HepG2 (cell line): ENCODE data around the gene EPHA3. TPM values are rescaled to one million over a fixed set of nuclear protein-coding genes. Genes with fewer than 3 reads are reported as not detected.

Source experiments
- ATAC-seq: fragments of 200-7000 bp; cut with Tn5 transposase; 3 replicates; pipeline ENCODE4 v1.9.1; 2020; ENCODE audit warnings: mild to moderate bottlenecking, moderate library complexity
- BruUV-seq: library from RNA; stranded (reverse); fragments of 400-500 nt; replicated peaks from 2 replicates; lab custom pipeline; 2021; lab: Mats Ljungman, UMichigan
- CTCF ChIA-PET: fragments of 300-600 bp; formaldehyde crosslinking; extraction: SDS; loops from one replicate; lab custom pipeline; 2021; ENCODE audit warnings: low total read pairs, inconsistent platforms, low intra/inter-chr PET ratio; lab: Yijun Ruan, JAX
- POLR2A ChIA-PET: fragments of 350-600 bp; sonication (Branson Sonifier 250); formaldehyde crosslinking; loops from one replicate; lab custom pipeline; 2020; ENCODE audit warnings: antibody characterized with exemption, inconsistent platforms; lab: Yijun Ruan, JAX
- DNase-seq: peaks from one replicate; pipeline ENCODE4 v3.0.0-alpha.2; 2015; ENCODE audit warnings: low spot score
- FAIRE-seq: peaks from 3 replicates; lab custom pipeline; 2011; peaks lifted over from hg19 to GRCh38; lab: Jason Lieb, UNC
- H2AFZ ChIP-seq: one replicate; pipeline ENCODE4 v1.6.1; 2011; ENCODE audit warnings: low read length, inconsistent platforms
- H3K27ac ChIP-seq: fragments of 300-600 bp; 3 replicates; pipeline ENCODE4 v1.8.0; 2011; ENCODE audit warnings: mixed run types, mild to moderate bottlenecking, mixed read lengths, low read length, inconsistent platforms; ENCODE audit not compliant: insufficient read depth; ENCODE audit errors: extremely low read length
- H3K27me3 ChIP-seq, 2 experiments: fragments of 200-600 bp in 1 of 2; 2 replicates in 1 of 2; 3 replicates in 1 of 2; pipeline versions ENCODE4 v1.6.0 to v1.8.0; 2011; ENCODE audit warnings: low read length in 2 of 2, mild to moderate bottlenecking in 2 of 2, moderate library complexity in 2 of 2, inconsistent platforms in 1 of 2; ENCODE audit not compliant: insufficient read depth in 2 of 2, control insufficient read depth in 1 of 2
- H3K36me3 ChIP-seq, 2 experiments: fragments of 200-600 bp in 1 of 2; replicated peaks in 1 of 2; 2 replicates in 1 of 2; 3 replicates in 1 of 2; pipeline versions ENCODE4 v1.5.1 to v1.8.0; 2011; ENCODE audit warnings: low read length in 2 of 2, inconsistent platforms in 1 of 2; ENCODE audit not compliant: insufficient read depth in 2 of 2, control insufficient read depth in 1 of 2
- H3K4me1 ChIP-seq: 2 replicates; pipeline ENCODE4 v1.5.1; 2012; ENCODE audit warnings: low read length, inconsistent platforms; ENCODE audit not compliant: insufficient read depth
- H3K4me2 ChIP-seq: 2 replicates; pipeline ENCODE4 v1.6.0; 2011; ENCODE audit warnings: low read depth, low read length, inconsistent platforms
- H3K4me3 ChIP-seq, 3 experiments: fragments of 200-600 bp in 1 of 3; sonication (generic), shearing (Covaris generic) in 1 of 3; replicated peaks in 1 of 3; 2 replicates each; pipeline ENCODE4 v1.5.1; 2011 to 2016; ENCODE audit warnings: low read length in 3 of 3, inconsistent platforms in 2 of 3, low read depth in 2 of 3, mild to moderate bottlenecking in 2 of 3, control low read depth in 1 of 3, mixed read lengths in 1 of 3; ENCODE audit not compliant: insufficient read depth in 1 of 3
- H3K79me2 ChIP-seq: one replicate; pipeline ENCODE4 v1.6.1; 2011; ENCODE audit warnings: low read length, inconsistent platforms; ENCODE audit not compliant: insufficient read depth
- H3K9ac ChIP-seq: 2 replicates; pipeline ENCODE4 v1.6.0; 2011; ENCODE audit warnings: mild to moderate bottlenecking, low read depth, low read length, inconsistent platforms; ENCODE audit not compliant: insufficient read depth
- H3K9me3 ChIP-seq: 2 replicates; pipeline ENCODE4 v1.5.1; 2012; ENCODE audit warnings: mild to moderate bottlenecking, low read length
- H4K20me1 ChIP-seq: 2 replicates; pipeline ENCODE4 v1.6.0; 2011; ENCODE audit warnings: inconsistent platforms, mild to moderate bottlenecking, low read length, moderate library complexity; ENCODE audit not compliant: insufficient read depth
- CBFB ChIP-seq: sonication (generic); formaldehyde crosslinking; IDR thresholded peaks from 2 replicates; pipeline ENCODE4 v1.4.0; 2020; ENCODE audit warnings: missing genetic modification reagents
- CEBPB ChIP-seq: IDR thresholded peaks from 2 replicates; pipeline ENCODE4 v1.6.1; 2011; ENCODE audit warnings: low read depth, low read length, improper control_type of control experiment, borderline replicate concordance
- HNF4A ChIP-seq: sonication (generic); formaldehyde crosslinking; IDR thresholded peaks from 2 replicates; pipeline ENCODE4 v1.4.0; 2020; ENCODE audit warnings: missing genetic modification reagents
- IKZF4 ChIP-seq: sonication (generic); formaldehyde crosslinking; IDR thresholded peaks from 2 replicates; pipeline ENCODE4 v1.5.1; 2020; ENCODE audit warnings: borderline replicate concordance, mild to moderate bottlenecking, low read depth, missing genetic modification reagents; ENCODE audit errors: not compliant biosample characterization
- KDM3A ChIP-seq: IDR thresholded peaks from 2 replicates; pipeline ENCODE4 v1.6.1; 2018; ENCODE audit warnings: low read depth, missing compliant biosample characterization
- KMT2B ChIP-seq: IDR thresholded peaks from 2 replicates; pipeline ENCODE4 v1.6.1; 2016; ENCODE audit warnings: missing genetic modification reagents, missing compliant biosample characterization
- PAX8 ChIP-seq: sonication (generic); formaldehyde crosslinking; IDR thresholded peaks from 2 replicates; pipeline ENCODE4 v1.8.0; 2022; ENCODE audit warnings: mild to moderate bottlenecking, missing genetic modification reagents, borderline replicate concordance
- RCOR2 ChIP-seq: IDR thresholded peaks from 2 replicates; pipeline ENCODE4 v1.6.1; 2016; ENCODE audit warnings: missing biosample characterization, missing genetic modification reagents
- SMAD3 ChIP-seq: sonication (generic); formaldehyde crosslinking; IDR thresholded peaks from 2 replicates; pipeline ENCODE4 v1.4.0; 2020; ENCODE audit warnings: missing genetic modification reagents
- SRY ChIP-seq: sonication (generic); formaldehyde crosslinking; IDR thresholded peaks from 2 replicates; pipeline ENCODE4 v1.8.0; 2022; ENCODE audit warnings: mild to moderate bottlenecking, missing genetic modification reagents
- U2AF2 ChIP-seq: fragments of 200-400 bp; formaldehyde crosslinking; IDR thresholded peaks from 2 replicates; pipeline ENCODE4 v1.6.1; 2017; ENCODE audit warnings: low read depth, mild to moderate bottlenecking, low read length
- ZBTB1 ChIP-seq: sonication (generic); formaldehyde crosslinking; IDR thresholded peaks from 2 replicates; pipeline ENCODE4 v1.4.0; 2020; ENCODE audit warnings: missing genetic modification reagents, borderline replicate concordance
- ZNF136 ChIP-seq: sonication (generic); formaldehyde crosslinking; IDR thresholded peaks from 2 replicates; pipeline ENCODE4 v1.8.1; 2022; ENCODE audit warnings: low read depth, mild to moderate bottlenecking, moderate library complexity, missing genetic modification reagents
- ZNF224 ChIP-seq: sonication (generic); formaldehyde crosslinking; IDR thresholded peaks from 2 replicates; pipeline ENCODE4 v1.5.0; 2020; ENCODE audit warnings: mild to moderate bottlenecking, missing genetic modification reagents
- ZNF891 ChIP-seq: sonication (generic); formaldehyde crosslinking; IDR thresholded peaks from 2 replicates; pipeline ENCODE4 v1.5.0; 2020; ENCODE audit warnings: mild to moderate bottlenecking, missing genetic modification reagents
- ZSCAN25 ChIP-seq: sonication (generic); formaldehyde crosslinking; IDR thresholded peaks from 2 replicates; pipeline ENCODE4 v1.8.0; 2022; ENCODE audit warnings: mild to moderate bottlenecking, missing genetic modification reagents
- WGBS: methylation state at CpG from one replicate; pipeline ENCODE4 v1.1.6; 2017; ENCODE audit warnings: low lambda C conversion rate; 5-methylcytosine and 5-hydroxymethylcytosine counted together
- in situ Hi-C: cut with HindIII; loops from 2 replicates; pipeline ENCODE4 v1.10.0; 2017; ENCODE audit warnings: low pct_unique_long_range_greater_than_20kb; ENCODE audit not compliant: extremely low pct_ligation_motif_present
- intact Hi-C: fragments of 100-400 bp; cut with micrococcal nuclease; formaldehyde crosslinking; loops from one replicate; pipeline ENCODE4 v1.10.0; 2022; ENCODE audit not compliant: unreplicated experiment
- polyA plus RNA-seq, 8 experiments: library from polyadenylated mRNA; depleted of rRNA in 3 of 8; stranded (reverse) in 7 of 8; unstranded in 1 of 8; fragments of >200 nt; fragmentation: Illumina TruSeq in 4 of 8; extraction: Trizol in 4 of 8; gene quantifications; 2 replicates each; pipeline versions ENCODE4 v1.2.1 to v1.2.3, GENCODE V29; 2011 to 2016; ENCODE audit warnings: low read depth in 4 of 8, missing spikeins in 1 of 8, mixed read lengths in 1 of 8; ENCODE audit not compliant: insufficient read depth in 1 of 8
- total RNA-seq, 5 experiments: library from RNA; depleted of rRNA; stranded (reverse); fragments of >200 nt; fragmentation: Illumina TruSeq; extraction: Trizol; gene quantifications; 2 replicates each; pipeline ENCODE4 v1.2.3, GENCODE V29; 2016; ENCODE audit warnings: low read depth in 1 of 5
- TF ChIP-seq, protein P1 (sequence below): sonication (generic); formaldehyde crosslinking; IDR thresholded peaks from 2 replicates; pipeline ENCODE4 v1.5.0; 2020; ENCODE audit warnings: missing genetic modification reagents, mild to moderate bottlenecking, borderline replicate concordance
- TF ChIP-seq, protein P2 (sequence below): sonication (generic); formaldehyde crosslinking; IDR thresholded peaks from 2 replicates; pipeline ENCODE4 v1.5.0; 2020; ENCODE audit warnings: missing genetic modification reagents

The EPHA3 gene
- total and polyA plus RNA-seq, 2 of the 13 experiments (the other 11 are each of a cell fraction or from before 2014, with no cell fraction given), result 0.01 TPM; not detected in 1

DNA sequence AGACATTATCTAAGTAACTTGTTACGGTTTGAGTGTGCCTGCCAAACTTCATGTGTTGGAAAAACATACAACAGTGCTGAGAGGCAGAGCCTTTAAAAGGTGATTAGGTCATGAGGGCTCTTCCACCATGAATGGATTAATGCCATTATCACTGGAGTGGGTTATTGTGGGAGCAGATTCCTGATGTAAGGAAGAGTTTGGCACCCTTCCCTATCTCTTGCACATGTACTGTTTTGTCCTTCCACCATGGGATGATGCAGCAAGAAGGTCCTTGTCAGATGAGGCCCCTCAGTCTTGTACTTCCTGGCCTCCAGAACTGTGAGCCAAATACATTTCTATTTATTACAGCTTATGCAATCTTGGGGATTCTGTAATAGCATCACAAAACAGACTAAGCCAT is 413.9 kb downstream of the EPHA3 start:
- Histone ChIP-seq H3K4me3 (no peak overlapping the region), H3K4me1 (no peaks in the 10 kb centered on the region), H3K9ac (no peak overlapping the region), H3K36me3 (no peaks in the 10 kb centered on the region), H4K20me1 (no peaks in the 10 kb centered on the region), H3K27ac (no peak overlapping the region), H3K4me2 (no peak overlapping the region), H3K27me3 (no peaks in the 10 kb centered on the region), H3K9me3 (no peaks in the 10 kb centered on the region), H3K79me2 (no peaks in the 10 kb centered on the region), H2AFZ (no peak overlapping the region)
- DNase-seq (no peak), FAIRE-seq (no peak), ATAC-seq (no peak)
- ChIA-PET POLR2A (no interaction called here), CTCF (no interaction called here)
- intact Hi-C loops (no loop called here), in situ Hi-C loops (no loop called here)
- no TSS peak for BruUV-seq
- TF ChIP-seq RCOR2 (CRISPR knock-in tag) (no peak), HNF4A (no peak), ZSCAN25 (CRISPR knock-in tag) (no peak), KMT2B (CRISPR knock-in tag) (no peak), CEBPB (no peak), PAX8 (no peak), ZBTB1 (CRISPR knock-in tag) (no peak), ZNF224 (CRISPR knock-in tag) (no peak), ZNF891 (CRISPR knock-in tag) (no peak), ZNF136 (CRISPR knock-in tag) (no peak), SRY (CRISPR knock-in tag) (no peak), KDM3A (no peak), SMAD3 (CRISPR knock-in tag) (no peak), CBFB (no peak), IKZF4 (CRISPR knock-in tag) (no peak), U2AF2 (no peak)
- TF ChIP-seq, protein P1, sequence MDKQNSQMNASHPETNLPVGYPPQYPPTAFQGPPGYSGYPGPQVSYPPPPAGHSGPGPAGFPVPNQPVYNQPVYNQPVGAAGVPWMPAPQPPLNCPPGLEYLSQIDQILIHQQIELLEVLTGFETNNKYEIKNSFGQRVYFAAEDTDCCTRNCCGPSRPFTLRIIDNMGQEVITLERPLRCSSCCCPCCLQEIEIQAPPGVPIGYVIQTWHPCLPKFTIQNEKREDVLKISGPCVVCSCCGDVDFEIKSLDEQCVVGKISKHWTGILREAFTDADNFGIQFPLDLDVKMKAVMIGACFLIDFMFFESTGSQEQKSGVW, result no peak
- TF ChIP-seq, protein P2, sequence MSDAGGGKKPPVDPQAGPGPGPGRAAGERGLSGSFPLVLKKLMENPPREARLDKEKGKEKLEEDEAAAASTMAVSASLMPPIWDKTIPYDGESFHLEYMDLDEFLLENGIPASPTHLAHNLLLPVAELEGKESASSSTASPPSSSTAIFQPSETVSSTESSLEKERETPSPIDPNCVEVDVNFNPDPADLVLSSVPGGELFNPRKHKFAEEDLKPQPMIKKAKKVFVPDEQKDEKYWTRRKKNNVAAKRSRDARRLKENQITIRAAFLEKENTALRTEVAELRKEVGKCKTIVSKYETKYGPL (CRISPR knock-in tag), result no peak
- WGBS, result 0% methylated on average over 1 of the region's 1 CpG
